Stimulated activated CD8-positive, alpha-beta memory T cell treated with anti-CD3 and anti-CD28 coated beads, Interleukin-4, amount 100 ng/mL, for 24 hours (primary cell): ENCODE data around the gene NUDT16L1.

Source experiments
- DNase-seq: peaks from one replicate; pipeline ENCODE4 v3.0.0-alpha.2; 2020; ENCODE audit warnings: low read depth

Gene NUDT16L1

GRCh38 chr16:4695473-4696171 is 2.3 kb downstream of the NUDT16L1 start:
- DNase-seq: no peak

DNA sequence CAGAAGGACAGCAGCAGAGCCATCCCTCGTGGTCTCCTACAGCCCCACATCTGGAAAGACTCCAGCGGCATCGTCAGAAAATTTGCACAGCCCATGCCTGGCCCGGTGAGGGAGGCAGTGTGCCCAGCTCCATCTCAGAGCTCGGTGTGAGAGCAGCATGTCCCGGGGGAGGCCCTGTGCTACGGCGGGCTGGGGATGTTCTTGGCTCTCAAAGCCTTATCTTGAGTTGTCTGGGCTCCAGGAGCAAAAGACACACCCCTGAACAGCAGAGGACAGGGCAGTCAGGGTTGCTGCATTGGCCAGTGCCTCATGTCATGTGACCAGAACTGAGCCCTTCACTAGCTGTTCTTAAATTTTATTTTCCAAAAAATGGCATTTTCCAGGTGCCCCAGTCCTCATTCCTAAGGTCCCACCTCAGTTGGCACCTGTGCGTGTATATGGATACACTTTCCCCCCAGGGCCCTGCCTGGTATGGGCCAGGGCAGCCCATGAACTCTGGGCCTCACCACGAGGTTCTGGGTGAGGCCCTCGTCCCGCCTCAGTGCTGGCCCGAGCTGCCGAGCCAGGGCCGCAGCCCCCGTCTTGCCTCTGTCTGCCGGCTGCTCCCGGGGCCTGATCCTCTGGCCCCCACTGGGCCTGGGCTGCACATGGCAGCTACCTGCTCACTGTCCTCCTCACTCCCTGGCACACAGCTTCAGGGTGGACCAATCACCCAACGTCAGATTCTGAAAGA is 3.0 kb downstream of the NUDT16L1 start:
- DNase-seq: no peak

GRCh38 chr16:4696905-4697847 is 3.8 kb downstream of the NUDT16L1 start:
- DNase-seq: no peak

GRCh38 chr16:4697848-4698291 is 4.5 kb downstream of the NUDT16L1 start:
- no peak for DNase-seq

- no peak for DNase-seq
These were observed 5.1 kb downstream of the NUDT16L1 start for GRCh38 chr16:4698321-4699045.

DNA sequence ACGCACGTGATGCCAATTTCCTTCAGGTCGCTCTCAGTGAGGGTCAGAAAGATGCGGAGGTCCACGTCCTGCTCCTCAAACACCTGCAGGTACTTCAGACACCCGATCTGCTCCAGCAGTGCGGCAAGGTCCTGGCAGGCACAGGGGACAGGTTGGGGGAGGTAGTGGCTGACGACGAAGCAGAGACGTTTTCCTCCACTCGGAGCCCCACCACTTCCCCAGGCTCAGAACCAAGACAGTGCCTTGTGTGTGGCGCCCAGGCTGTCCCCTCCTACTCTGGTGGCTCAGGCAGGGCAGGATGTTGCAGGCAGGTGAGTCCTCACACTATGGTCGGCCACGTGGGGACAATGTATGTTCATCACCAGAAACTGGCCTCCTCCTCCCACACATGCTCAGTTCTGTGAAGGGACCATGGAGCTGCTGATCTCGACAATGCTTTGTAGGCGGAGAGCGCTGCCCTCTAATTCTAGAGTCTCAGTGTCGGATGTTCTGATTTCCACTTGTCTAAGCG is 5.7 kb downstream of the NUDT16L1 start:
- DNase-seq: no peak

- no peak for DNase-seq
These were observed 7.1 kb downstream of the NUDT16L1 start for GRCh38 chr16:4700380-4700996.

- no peak for DNase-seq
These were observed 7.8 kb downstream of the NUDT16L1 start for GRCh38 chr16:4700997-4701743.

GRCh38 chr16:4701791-4702465 is 8.6 kb downstream of the NUDT16L1 start:
- DNase-seq: no peak

DNA sequence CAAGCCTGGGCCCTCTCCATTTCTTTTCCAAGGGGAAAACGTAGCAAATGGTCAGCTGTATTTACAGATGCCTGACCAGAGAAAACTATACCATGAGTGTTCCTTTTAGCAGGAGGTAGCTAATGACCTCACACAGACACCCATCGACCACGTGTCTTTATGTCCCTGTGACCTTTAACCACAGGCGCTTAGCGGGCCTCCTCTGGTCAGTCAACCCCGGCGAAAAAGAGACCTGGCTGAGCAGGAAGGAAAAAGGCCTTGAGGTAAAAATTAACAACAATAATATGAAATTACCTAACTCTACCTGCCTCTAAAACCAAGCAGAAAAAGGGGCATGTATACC is 9.1 kb downstream of the NUDT16L1 start:
- DNase-seq: no peak

DNA sequence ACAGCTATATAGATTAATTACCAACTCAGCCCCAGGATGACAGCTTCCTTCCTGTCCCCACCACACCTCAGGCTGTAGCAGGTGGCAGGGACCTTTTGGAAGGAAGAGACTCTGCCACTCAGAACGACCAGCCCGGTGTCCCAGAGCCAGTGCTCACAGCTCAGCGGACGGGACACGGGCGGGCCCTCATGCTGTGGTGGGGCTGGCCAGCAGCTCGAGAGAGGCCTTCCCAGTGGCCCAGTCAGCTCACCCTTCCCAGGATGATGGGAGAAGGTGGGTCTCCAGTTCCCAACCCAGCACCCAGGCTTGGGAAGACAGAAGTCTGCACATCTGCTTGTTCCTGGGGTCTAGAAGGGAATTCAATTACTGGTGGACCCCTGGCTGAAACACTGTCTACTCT is 10.5 kb downstream of the NUDT16L1 start:
- DNase-seq: no peak

- DNase-seq: no peak
These were observed 11.1 kb downstream of the NUDT16L1 start for GRCh38 chr16:4704491-4704890.

- no peak for DNase-seq
These were observed 11.6 kb downstream of the NUDT16L1 start for GRCh38 chr16:4704913-4705312.

DNA sequence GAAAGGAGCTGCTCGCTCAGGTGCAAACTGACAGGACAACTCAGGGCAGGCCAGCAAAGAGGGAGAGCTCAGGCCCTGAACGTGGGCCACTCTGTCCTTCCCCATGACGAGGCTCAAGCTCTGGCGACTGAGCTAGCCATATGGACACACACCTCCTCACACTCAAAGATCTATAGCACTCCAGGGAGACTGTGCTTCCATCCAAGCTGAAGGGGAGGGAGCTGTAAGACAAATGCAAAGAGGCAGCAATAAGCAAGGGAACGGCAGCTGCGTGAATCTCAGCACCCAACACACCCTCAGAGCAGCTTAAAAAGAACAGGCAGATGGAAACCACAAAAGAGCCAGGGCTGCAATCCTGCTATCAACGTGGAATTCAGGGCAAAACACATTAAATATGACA is 13.5 kb downstream of the NUDT16L1 start:
- no peak for DNase-seq

GRCh38 chr16:4709481-4709880 is 16.1 kb downstream of the NUDT16L1 start:
- no peak for DNase-seq

DNA sequence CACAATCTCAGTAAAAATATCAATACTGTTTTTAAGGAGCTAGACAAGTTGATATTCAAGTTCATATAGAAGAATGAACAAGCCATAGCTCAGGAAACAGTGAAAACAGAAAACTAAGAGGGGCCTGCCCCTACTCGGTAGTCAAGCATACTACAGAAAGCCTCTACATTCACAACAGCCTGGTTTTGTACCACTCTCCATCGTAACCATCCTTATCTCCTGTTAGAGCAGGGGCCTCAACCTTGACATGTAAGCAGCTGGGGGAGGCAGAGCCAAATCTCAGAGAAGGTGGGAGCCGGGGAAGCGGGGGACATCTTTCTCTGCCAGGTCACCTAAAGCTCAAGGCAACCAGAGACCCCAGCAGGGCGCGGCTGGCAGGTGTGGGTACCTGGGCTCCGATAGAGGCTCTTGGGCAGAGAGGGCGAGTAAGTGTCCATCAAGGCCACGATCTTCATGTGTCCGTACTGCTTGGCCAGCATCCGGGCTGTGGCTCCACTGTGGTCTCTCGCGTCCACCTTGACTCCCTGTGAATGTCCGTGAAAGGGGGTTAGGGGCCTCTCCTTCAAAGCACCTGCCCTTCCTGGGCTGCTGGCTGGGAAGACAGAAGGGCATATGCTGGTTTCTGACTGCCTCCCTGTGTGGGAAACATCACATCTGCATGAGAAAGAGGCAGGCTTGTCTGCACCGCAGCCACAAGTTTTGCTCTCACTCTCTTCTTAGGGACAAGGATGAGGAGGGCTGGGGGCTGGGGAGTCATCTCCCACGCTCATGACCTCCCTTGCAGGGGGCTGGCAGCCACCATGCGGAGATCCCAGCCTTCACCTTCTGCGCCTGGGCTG is 20.5 kb downstream of the NUDT16L1 start:
- no peak for DNase-seq

DNA sequence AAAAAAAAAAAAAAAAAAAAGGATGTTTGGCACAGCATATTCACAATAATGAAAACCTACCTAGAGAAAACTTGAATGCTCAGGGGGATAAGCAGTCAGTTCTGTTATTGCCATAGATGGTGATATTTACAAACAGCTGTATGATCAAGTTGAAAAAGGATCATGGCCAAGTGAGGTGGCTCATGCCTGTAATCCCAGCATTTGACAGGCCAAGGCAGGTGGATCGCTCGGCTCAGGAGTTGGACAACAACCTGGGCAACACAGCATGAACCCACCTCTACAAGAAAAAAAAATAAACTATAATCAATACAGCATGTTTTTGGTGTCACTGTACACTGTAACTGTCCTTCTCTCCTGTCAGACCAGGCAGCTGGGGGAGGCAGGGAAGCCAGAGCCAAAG is 21.6 kb downstream of the NUDT16L1 start:
- DNase-seq: no peak

- DNase-seq: no peak
These were observed 25.1 kb downstream of the NUDT16L1 start for GRCh38 chr16:4718466-4718865.
